Stomach smooth muscle (tissue), 2 donors: Measurements from ENCODE around the gene SORT1.
"Not testable (repeated sequence)": the region's sequence is repeated elsewhere in the genome, so short reads cannot be mapped to it uniquely, and the experiment has no call there.

Source experiments
- H3K27ac ChIP-seq: one replicate; pipeline ENCODE4 v1.7.0; 2013; ENCODE audit warnings: mild to moderate bottlenecking, low read length, inconsistent platforms
- H3K27me3 ChIP-seq, 2 donors: one replicate each; pipeline ENCODE4 v1.7.0; 2013; ENCODE audit warnings: low read length in 2 of 2; ENCODE audit not compliant: insufficient read depth in 2 of 2, control insufficient read depth in 1 of 2
- H3K36me3 ChIP-seq, 2 donors: one replicate each; pipeline ENCODE4 v1.7.0; 2013; ENCODE audit warnings: low read length in 2 of 2; ENCODE audit not compliant: control insufficient read depth in 2 of 2, insufficient read depth in 2 of 2
- H3K4me1 ChIP-seq: one replicate; pipeline ENCODE4 v1.7.0; 2013; ENCODE audit warnings: low read length; ENCODE audit not compliant: control insufficient read depth, insufficient read depth
- H3K4me3 ChIP-seq, 2 donors: one replicate each; pipeline ENCODE4 v1.7.0; 2013; ENCODE audit warnings: low read length in 2 of 2
- H3K9ac ChIP-seq, 2 donors: one replicate each; pipeline ENCODE4 v1.7.0; 2013; ENCODE audit warnings: low read length in 2 of 2, mild to moderate bottlenecking in 1 of 2
- H3K9me3 ChIP-seq, 2 donors: one replicate each; pipeline ENCODE4 v1.7.0; 2013; ENCODE audit warnings: low read length in 2 of 2; ENCODE audit not compliant: control insufficient read depth in 2 of 2
- donor health status: healthy.
- donor health status: Pancreatic carcinoma.

Gene SORT1

DNA sequence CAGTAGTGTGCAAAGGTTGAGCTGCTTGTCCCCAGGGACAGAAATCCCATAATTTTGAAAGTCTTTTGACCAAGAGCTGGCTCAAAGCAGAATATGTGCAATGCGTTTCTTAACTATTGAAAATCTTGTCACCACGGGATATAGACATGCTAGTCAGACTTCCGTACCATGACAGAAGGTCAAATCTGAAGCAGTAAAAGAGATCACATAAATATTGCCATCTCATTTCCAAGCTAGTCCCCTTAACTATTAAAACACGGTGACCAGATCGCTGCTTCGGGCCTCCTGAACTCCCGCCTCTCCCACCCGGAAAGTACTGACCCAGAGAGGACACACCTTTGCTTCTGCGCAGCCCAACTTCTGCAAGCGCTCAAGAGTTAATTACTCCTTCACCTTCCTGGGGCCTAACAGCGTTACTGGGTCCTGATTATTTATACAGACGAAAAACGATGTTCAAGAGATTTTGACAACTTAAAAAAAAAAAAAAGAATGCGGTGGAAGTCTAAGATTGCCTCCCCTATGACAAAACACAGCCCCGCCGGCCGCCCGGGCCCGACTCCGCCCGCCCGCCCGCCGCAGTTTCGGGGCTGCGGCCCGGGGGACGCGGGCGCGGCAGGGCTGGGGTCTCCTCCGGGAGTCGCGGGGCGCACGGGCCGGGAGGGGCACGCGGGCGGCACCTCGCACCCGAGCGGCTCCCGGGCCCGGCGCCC lies 692 bp downstream of the SORT1 start:
- peak overlapping the region; percentile 64 for H3K27ac ChIP-seq
- H3K4me3 ChIP-seq: peak overlapping the region; percentile 77 to 81
- H3K27me3 ChIP-seq: no peaks in the 10 kb centered on the region
- H3K4me1 ChIP-seq: peaks cover 26% of the 10 kb centered on the region
- peaks cover 3 to 8% of the 10 kb centered on the region in 2 donors for H3K36me3 ChIP-seq
- no peaks in the 10 kb centered on the region for H3K9me3 ChIP-seq
- peak overlapping the region; percentile 69 to 84 for H3K9ac ChIP-seq

DNA sequence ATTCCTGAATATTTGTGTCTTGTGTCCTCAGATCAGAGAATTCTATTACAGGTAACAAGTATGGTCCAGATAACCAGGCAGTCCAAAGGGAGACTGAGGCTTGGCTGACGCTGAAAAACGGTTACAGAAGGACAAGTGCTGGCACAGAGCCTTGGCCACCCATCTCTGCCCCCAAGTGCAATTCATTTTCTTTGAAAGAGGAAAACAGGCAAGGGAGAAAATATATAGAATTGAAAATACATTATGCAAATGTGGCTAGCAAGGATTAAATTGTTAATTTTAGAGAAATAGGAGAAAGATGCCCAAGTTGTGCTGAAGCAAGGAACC lies 1.2 kb downstream of the SORT1 start:
- Histone ChIP-seq H3K27me3 (no peaks in the 10 kb centered on the region), H3K4me3 (peak overlapping the region; percentile 77 to 81), H3K27ac (peak overlapping the region; percentile 64), H3K36me3 (peaks cover 0 to 5% of the 10 kb centered on the region in 2 donors), H3K9ac (peak overlapping the region; percentile 69 to 84), H3K4me1 (peaks cover 31% of the 10 kb centered on the region), H3K9me3 (no peaks in the 10 kb centered on the region)

DNA sequence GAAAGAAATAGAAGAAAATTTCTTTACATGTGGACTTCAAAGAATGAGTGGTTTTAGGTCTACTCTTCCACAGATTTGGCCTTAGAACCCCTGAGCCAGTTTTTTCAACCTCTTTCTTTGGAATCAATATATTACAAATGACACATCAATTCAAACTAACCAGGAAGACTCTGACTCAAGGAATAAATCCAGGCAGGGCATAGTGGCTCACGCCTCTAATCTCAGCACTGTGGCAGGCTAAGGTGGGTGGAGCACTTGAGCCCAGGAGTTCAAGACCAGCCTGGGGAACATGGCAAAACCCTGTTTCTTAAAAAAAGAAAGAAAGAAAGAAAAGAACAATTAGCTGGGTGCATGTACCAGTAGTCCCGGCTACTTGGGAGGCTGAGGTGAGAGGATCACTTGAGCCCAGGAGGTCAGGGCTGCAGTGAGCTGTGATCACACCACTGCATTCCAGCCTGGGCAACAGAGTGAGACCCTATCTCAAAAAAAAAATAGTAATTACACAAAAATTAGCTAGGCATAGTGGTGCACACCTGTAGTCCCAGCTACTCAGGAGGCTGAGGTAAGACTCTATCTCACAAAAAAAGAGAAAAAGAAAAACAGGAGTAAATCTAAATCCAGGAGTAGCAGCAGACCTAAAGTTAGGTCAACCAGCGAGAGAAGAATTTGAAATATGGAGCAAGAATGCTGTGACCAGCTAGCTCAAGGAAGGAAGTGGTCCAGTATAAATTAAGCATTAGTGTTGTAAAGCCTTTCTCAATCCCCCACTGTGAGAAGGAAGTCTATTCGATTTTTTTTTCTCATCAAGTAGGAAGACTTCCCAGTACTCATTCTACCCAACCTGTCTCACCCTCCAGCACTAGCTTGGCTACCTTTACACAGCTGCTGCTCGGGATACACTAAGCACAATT lies 1.9 kb downstream of the SORT1 start:
- Histone ChIP-seq H3K27ac (peak overlapping the region; percentile 64), H3K4me1 (peaks cover 33% of the 10 kb centered on the region), H3K27me3 (no peaks in the 10 kb centered on the region), H3K36me3 (no peaks in the 10 kb centered on the region), H3K9ac (peak overlapping the region; percentile 69 to 84), H3K9me3 (no peaks in the 10 kb centered on the region), H3K4me3 (peak overlapping the region; percentile 77 to 81)

DNA sequence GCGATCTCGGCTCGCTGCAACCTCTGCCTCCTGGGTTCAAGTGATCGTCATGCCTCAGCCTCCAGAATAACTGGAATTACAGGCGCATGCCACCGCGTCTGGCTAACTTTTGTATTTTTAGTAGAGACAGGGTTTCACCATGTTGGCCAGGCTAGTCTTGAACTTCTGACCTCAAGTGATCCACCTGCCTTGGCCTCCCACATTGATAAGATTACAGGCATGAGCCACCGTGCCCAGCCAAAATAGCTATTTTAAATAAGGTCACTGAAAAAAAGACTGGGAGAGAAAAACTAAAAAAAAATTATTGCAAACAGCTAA lies 2.5 kb downstream of the SORT1 start:
- H3K36me3 ChIP-seq, H3K9ac ChIP-seq, H3K9me3 ChIP-seq, H3K27me3 ChIP-seq: not testable (repeated sequence)
- Histone ChIP-seq H3K4me1 (peaks cover 35% of the 10 kb centered on the region), H3K27ac (peak overlapping the region; percentile 64), H3K4me3 (peak overlapping the region in 1 of 2 donors; percentile 35)

DNA sequence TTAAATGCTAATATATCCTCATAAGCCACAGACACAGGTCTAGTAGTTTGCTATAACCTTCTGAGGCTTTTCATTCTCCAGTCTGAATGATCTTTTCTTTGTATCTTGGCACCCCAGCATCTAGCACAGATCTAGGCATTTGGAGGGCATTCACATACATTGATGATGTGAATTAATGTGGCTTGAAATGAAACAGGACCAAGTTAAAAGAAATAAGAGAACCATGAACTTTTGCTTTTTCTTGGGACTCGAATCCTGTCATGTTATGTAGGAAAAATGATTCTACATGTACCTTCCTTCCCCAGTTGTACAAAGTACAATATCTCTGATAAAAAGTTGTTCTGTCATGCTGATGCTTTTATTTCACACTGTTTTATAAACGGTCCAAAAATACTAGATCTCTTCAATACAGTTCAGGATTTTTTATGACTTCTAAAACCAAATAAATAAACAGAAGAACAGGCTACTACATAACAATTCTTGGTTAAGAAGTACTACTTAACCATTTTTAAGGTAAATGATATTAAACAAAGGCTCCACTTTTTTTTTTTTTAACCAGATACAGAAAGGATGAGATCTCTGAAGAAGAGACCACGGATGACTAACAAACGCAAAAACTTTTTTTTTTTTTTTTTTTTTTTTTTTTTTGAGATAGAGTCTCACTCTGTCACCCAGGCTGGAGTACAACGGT lies 3.0 kb downstream of the SORT1 start:
- H3K9ac ChIP-seq: peak overlapping the region; percentile 22 to 58
- H3K9me3 ChIP-seq: no peaks in the 10 kb centered on the region
- H3K36me3 ChIP-seq: no peaks in the 10 kb centered on the region
- H3K4me1 ChIP-seq: peaks cover 40% of the 10 kb centered on the region
- peak overlapping the region; percentile 64 for H3K27ac ChIP-seq
- H3K4me3 ChIP-seq: peak overlapping the region; percentile 8 to 36
- no peaks in the 10 kb centered on the region for H3K27me3 ChIP-seq

DNA sequence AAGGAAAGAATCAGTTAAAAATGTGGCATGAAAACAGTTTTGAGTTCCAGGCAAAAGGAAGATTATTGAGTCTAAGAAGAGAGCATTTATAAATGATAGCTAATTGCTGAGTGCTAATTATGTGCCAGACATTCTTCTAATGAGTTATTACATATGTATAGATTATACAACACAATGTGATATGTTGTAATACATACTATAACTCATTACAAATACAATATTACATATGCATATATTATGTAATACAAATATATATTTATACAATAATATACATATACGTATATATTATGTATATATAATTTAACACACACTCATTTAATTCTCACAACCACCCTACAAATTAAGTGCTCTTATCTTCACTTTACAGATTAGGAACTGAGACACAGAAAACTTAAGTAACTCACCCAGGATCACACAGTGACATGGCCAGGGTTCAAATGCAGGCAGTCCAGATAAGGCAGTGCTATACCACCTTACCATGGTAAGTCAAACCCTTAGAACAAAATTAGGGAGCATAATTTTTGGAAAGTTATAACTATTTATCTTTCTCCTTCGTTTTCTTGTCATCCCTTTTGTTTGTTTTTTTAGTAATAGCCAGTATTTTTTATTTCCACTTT lies 4.0 kb downstream of the SORT1 start:
- Histone ChIP-seq H3K27me3 (no peaks in the 10 kb centered on the region), H3K27ac (peak overlapping the region; percentile 87), H3K4me3 (peak overlapping the region; percentile 50 to 64), H3K9ac (peak overlapping the region; percentile 48 to 68), H3K4me1 (peaks cover 49% of the 10 kb centered on the region), H3K9me3 (no peaks in the 10 kb centered on the region), H3K36me3 (no peaks in the 10 kb centered on the region)

DNA sequence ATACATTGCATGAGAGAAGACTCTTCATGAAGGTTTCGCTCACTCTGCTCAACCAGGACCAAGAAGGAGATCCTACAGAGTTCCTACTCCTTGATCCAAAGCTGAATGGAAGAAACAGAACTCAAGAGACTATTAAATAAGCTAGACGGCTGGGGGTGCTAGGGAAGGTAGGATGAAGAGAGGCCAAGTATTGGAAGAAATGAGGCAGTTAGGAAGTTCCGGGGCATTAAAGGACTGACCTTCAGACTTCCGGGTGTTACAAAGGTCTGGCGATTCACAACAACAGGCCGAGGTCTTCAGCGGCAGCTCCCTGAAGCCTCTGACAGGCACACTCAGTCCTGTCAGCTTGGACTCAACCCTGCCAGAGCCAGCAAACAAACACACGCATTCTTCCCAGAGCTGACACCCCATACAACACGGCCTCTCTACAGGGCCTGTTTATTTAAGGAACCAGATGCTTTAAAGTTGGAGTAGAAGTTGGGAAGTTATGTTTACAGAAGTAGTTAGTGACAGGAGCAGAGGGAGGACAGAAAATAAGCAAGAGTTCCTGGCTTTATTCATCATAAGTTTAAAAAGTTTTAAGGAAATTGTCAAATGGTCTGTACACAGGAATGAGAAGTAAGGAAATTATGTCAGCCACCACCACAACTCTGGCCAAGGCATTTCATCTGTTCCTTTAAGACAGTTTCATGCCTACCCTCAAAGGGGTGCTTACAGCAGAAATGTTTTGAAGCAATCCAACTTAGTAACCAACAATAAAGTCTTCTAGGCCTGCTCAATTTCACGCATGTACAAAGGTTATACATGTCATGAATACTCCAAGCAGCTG lies 4.7 kb downstream of the SORT1 start:
- H3K4me3 ChIP-seq: peak overlapping the region; percentile 50 to 64
- H3K27ac ChIP-seq: peak overlapping the region; percentile 87
- H3K4me1 ChIP-seq: peaks cover 48% of the 10 kb centered on the region
- no peaks in the 10 kb centered on the region for H3K27me3 ChIP-seq
- no peaks in the 10 kb centered on the region for H3K9me3 ChIP-seq
- H3K36me3 ChIP-seq: no peaks in the 10 kb centered on the region
- H3K9ac ChIP-seq: peak overlapping the region; percentile 63 to 68

DNA sequence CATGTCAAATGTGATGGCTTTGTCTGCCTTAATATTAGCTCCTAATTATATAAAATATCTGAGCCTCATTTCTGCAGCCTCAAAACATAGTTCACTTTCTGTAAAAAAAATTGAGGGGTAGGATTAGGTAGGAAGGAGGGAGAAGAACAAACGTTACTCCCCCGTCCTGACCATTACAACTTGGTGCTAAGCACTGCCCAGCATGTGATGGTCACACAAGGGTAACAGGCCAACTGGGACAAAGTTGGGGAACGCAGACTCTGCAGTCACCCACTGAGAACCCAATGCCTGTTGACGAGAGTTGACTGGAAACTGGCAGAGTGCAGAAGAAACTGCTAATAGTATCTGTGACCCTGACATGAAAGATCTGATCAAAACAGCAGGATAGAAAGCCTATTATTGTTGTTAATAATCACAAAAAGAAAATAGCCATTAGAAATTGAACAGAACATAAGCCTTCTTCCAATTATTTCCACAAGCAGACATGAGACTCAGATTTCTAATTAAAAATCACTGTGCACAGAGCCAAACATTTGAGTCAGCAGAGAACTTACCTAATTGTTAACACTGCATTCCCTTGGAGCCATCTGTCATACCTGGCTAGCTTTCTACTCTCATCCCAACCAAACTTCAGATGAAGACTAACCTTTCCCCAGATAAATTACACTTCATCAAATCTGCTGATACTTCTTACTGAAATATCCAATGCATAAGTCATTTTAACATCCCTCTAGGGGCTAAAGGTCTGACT lies 5.5 kb downstream of the SORT1 start:
- H3K36me3 ChIP-seq: no peaks in the 10 kb centered on the region
- H3K27me3 ChIP-seq: no peaks in the 10 kb centered on the region
- peak overlapping the region; percentile 50 to 64 for H3K4me3 ChIP-seq
- H3K4me1 ChIP-seq: peaks cover 49% of the 10 kb centered on the region
- H3K9ac ChIP-seq: peak overlapping the region; percentile 21 to 68
- H3K27ac ChIP-seq: peak overlapping the region; percentile 87
- no peaks in the 10 kb centered on the region for H3K9me3 ChIP-seq

DNA sequence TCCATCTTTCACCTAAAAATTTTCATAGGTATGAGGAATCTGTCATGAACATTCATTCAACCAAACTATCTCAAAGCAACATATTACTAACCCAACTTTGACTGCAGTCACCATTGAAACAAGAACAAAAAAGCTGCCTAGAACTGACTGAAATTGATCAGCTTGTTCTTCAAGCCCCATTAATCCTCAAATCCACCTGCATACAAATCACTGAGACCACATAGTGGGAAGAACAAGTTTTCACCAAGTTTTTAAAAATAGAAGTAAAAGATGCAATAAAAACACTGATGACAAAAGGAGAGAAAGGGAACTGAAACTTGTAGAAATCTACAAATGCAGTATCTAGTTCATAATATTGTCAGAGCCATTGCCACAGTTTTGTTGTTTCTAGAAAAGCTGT lies 6.1 kb downstream of the SORT1 start:
- H3K4me3 ChIP-seq: peak overlapping the region; percentile 50 to 64
- peak overlapping the region; percentile 87 for H3K27ac ChIP-seq
- H3K4me1 ChIP-seq: peaks cover 49% of the 10 kb centered on the region
- no peaks in the 10 kb centered on the region for H3K27me3 ChIP-seq
- peak overlapping the region; percentile 21 to 68 for H3K9ac ChIP-seq
- H3K36me3 ChIP-seq: no peaks in the 10 kb centered on the region
- H3K9me3 ChIP-seq: no peaks in the 10 kb centered on the region
